GM19372 (cell line): ENCODE measurements around the gene MATN1.
"Not testable (repeated sequence)": the region's sequence is repeated elsewhere in the genome, so short reads cannot be mapped to it uniquely, and the experiment has no call there.

ENCODE experiments used
- ATAC-seq: cut with Tn5 transposase; IDR thresholded peaks from one replicate; pipeline ENCODE4 v1.9.1; 2021; ENCODE audit warnings: mild to moderate bottlenecking, low read depth, moderate library complexity; ENCODE audit not compliant: unreplicated experiment

Gene MATN1, protein sequence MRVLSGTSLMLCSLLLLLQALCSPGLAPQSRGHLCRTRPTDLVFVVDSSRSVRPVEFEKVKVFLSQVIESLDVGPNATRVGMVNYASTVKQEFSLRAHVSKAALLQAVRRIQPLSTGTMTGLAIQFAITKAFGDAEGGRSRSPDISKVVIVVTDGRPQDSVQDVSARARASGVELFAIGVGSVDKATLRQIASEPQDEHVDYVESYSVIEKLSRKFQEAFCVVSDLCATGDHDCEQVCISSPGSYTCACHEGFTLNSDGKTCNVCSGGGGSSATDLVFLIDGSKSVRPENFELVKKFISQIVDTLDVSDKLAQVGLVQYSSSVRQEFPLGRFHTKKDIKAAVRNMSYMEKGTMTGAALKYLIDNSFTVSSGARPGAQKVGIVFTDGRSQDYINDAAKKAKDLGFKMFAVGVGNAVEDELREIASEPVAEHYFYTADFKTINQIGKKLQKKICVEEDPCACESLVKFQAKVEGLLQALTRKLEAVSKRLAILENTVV

DNA sequence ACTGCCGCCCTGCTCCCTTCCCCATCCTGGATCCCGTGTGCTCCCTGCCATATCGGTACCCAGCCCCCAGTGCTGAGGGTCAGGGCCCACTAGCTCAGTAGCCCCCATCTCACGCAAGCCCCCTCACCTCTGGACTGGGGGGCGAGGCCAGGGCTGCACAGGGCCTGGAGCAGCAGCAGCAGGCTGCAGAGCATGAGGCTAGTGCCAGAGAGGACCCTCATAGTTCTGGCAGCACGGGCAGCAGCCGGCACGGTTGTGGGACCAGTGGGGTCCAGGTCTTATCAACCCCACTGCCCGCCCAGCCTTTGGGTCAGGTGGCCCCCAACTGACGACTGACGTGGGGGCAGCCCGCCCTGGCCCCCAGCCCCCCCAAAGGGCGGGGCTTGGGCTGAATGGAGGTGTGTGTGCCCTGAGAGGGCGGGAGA, at the start of gene MATN1:
MATN1 (minus strand) TSS at position 255 of the 425 bp plus-strand sequence; CDS start at position 221, 34 bp downstream.
- no peak for ATAC-seq

DNA sequence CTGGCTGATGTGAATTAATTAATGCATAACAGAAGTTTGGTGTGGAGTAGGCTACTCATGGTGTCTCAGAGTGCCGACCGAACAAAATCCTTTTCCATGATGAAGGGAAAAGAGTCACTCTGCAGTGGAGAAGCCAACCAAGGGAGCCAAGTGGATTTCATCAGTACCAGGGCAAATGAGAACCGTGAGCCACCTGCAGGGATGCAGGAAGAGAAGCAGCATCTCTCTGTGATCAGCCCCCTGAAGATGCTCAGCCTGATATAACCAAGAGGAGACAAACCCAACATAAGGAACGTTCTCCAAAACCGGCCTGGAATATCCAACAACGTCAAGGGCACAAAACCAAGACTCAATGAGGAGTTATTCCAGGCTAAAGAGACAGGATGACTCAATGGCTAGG, 47.6 kb upstream of the MATN1 start:
- ATAC-seq = no peak

DNA sequence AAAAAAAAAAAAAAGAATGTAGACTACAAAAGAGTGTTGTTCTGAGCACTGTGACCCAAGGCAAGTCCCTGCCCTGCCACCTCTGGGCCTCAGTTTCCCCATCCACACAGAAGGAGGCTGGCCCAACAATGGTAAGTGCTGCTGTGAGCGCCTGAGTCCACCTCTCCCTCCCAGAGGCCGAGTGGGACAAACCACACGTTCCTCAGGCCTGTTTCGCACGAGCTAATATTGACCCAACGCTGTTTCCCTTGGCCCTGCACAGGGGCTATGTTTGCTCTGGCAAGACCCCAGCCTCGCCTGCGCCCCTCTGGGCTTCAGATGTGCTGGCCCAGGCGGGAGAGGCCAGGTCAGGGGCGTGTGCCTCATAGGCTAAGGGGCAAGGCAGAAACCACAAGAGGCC, 46.8 kb upstream of the MATN1 start:
- ATAC-seq = no peak

DNA sequence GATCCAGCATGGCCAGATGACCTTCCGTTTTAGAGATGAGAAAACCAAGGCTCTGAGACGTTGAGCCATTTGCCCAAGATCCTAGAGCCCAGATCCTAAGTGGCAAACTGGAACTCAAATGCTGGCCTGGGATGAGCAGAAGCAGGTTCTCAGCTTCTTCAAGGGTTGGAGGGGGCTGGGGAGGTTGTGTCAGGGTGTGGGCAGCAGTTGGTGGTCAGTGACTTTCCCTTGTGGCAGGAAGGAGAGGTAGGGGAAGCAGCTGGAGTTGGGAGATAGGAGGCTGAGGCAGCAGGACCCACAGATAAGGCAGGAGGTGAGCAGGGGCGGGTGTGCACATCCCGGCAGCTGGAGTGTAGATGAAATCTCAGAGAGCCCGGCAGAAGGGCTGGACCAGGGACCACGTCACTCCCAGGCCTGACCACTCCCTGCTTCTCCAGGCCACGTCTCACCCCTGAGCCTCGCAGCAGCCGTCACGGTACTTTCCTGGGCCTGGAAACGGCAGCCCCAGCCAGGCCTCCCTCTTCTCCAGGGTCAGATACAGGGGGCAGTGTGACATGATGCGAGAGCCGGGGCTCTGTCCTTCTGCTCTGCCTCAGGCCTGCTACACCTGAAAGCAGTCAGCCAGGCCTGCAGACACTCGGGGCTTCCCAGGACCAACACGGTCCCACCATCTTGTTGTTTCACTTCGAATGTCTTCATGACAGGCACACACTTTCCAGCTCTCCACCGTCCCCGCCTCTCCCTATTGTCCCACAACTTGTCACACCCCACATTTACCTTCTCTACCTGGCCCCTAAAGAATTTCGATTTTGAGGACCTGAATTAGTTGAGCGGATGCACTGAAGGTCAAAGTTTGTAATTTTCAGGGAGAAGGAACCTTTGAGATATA, 45.7 kb upstream of the MATN1 start:
- no peak for ATAC-seq

DNA sequence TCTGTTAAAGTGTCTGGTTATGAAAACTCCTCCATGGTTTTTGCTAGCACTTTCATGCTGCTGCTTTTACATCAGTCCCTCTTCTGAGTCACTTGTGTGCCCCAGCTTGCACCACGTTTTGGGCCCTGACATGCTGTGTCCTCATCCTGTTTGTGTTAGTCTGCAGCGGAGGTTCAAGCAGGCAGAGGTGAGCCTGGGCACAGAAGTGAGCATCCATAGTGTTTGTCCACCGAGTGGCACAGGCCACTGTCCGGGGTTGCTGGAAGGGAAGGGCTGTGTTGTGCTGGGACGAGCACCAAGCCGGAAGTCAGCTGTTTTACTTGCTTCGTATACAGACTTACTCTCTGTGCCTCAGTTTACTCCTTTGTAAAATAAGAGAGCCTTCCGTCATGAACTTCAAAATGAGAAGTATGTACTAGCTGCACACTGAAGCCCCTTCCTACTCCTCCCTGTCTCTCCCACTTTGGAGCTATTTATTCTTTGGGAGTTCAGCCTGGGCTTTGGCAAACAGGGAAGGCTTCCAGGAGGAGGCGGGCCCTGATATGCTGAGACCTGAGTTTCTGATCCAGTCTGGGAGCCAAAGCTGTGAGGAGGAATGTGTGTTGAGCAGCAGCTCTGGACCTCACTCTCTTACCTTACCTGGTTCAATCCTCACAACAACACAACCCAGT, 44.9 kb upstream of the MATN1 start:
- no peak for ATAC-seq

DNA sequence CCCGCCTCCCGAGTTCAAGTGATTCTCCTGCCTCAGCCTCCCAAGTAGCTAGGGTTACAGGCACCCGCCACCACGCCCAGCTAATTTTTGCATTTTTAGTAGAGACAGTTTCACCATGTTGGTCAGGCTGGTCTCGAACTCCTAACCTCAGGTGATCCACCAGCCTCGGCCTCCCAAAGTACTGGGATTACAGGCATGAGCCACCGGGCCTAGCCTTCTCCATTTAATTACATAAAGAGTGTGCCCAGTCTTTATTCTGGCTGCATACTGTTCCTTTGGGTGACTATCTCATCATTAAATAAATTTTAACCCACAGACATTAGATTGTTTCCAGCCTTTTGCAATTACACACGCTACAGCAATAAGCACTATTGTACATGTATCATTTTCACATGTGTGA, 43.6 kb upstream of the MATN1 start:
- not testable (repeated sequence) for ATAC-seq

DNA sequence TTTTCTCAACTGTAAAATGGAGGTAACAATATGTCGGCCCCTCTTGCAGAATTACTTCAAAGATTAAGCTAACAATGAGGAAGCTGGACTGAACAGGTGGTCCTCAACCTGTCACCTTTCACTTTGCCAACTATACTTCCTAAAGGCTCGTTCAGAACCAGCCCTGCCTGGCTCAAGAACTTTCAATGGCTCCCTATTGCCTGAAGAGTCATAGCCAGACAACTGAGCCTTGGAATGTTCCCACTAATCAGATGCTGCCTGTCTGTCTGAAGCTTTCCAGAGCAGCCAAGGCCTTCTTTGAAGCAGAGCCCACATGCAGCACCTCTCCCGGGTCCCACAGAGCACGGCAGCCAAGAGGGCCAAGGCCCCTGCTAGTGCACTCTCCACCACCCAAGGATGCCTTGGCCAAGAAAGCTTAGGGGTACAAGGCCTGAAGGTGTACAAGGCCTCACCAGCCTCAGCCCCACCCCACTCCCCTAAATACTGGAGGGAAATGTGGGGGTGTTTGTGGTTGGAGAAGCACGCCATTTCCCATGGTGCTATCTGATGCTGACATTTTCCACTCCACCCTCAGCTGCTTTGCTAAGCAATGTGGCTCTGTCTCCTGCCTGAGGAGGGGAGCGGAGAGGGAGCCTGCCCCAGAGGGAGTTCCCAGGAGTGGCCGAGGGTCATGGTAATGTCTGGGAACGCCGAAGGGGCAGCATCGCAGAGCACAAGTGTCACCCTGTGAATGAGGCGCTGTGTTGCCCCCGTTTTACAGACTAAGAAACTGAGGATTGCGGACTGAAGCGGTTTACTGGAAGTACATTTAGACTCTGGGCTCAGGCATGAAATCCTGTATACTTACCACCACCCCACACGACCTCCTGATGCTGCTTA, 42.4 kb upstream of the MATN1 start:
- no peak for ATAC-seq

DNA sequence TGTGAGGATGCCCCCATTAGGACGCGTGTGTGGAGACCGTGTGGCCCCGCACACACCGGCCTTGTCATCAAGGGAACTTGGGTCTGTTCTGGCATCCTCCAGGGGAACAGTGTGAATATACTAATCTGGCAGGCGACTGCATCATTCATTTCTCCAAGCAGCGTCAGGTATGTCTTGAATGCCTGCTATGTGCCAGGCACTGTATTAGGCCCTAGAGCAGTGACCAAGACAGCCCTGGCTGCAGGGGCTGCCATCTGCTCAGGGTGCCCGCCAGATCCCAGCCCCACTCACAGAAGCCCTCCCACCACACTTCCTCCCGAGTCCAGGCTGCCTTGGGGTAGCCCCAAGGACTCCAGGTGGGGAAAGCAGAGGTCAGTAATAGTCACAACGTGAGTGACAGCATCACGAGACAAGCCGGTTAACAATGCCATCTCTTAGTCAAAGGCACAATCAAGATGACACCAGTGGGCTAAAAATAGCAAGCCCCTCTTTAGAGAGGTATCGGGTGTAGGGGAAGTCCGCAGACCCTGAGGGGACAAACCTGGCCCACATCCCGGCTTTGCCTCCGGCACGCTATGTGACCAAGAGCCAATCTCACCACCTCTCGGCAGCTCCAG, 41.7 kb upstream of the MATN1 start:
- ATAC-seq = no peak

DNA sequence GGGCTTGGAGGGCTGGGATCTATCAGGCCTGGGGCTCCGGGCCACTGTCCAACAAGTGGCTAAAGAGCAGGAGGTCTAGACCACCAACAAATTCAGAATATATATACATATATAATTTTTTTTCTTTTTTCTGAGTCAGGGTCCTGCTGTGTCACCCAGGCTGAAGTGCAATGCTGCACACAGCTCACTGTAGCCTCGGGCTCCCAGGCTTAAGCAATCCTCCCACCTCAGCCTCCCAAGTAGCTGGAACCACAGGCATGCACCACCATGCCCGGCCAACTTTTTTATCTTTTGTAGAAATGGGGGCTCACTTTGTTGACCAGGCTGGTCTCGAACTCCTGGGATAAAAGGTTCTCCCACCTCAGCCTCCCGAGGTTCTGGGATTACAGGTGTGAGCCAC, 41.0 kb upstream of the MATN1 start:
- ATAC-seq = no peak

DNA sequence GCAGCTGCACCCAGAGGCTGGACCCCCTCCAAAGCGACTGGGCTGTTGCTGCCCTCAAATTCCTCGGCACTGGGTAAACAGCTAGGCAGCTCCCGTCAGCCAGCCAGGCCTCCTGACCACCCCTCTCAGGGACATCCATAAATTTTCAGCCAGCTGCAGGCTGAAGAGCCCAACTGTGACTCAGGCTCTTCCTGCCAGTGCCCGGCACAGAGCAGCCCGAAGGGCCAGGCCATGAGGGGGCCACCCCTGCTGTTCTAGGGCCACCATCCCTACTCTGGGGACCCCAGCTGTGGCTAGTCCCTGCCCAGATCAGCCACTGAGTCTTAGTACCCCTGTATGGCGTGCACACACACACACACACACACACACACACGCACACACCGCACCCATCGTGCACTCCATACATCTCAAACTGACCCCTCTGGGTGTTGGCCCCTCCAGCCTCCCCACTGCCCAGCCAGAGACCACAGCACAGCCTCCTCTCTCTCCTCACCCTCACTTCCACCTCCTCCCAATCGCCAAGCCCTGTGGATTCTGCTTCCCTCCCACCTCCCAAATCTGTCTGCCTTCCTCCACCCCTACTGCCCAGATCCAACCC, 40.4 kb upstream of the MATN1 start:
- no peak for ATAC-seq

DNA sequence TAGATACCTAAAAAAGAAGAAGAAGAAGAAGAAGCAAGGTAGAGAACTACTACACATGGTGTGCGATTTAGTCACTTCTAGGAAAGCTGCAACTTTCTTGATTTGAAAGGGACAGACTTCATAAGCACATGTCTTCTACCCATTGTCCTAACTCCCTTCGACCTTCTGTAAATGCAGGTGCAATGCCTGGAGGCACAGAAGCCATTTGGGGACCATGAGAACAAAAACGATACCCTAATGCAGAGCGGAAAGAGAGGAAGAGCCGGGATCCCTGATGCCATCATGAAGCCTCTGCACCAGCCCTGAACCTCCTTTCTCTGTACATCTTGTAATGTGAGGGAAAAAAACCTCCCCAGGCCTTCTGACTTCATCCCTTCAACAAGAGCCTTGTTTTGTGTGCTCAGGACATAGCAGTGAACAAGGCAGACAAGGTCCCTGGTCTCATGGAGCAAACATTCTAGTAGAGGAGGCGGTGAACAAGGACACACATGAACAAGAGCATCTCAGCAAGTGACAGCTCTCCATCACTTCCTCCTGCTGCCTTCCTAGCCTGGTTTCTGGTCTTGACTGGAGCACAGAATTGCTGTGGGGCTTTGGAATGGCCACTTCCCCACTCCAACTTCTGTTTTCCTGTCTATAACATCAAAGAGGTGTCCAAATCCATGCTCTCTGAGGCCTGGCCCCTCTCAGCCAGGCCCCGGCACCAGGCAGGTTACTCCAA, 39.7 kb upstream of the MATN1 start:
- ATAC-seq = no peak

DNA sequence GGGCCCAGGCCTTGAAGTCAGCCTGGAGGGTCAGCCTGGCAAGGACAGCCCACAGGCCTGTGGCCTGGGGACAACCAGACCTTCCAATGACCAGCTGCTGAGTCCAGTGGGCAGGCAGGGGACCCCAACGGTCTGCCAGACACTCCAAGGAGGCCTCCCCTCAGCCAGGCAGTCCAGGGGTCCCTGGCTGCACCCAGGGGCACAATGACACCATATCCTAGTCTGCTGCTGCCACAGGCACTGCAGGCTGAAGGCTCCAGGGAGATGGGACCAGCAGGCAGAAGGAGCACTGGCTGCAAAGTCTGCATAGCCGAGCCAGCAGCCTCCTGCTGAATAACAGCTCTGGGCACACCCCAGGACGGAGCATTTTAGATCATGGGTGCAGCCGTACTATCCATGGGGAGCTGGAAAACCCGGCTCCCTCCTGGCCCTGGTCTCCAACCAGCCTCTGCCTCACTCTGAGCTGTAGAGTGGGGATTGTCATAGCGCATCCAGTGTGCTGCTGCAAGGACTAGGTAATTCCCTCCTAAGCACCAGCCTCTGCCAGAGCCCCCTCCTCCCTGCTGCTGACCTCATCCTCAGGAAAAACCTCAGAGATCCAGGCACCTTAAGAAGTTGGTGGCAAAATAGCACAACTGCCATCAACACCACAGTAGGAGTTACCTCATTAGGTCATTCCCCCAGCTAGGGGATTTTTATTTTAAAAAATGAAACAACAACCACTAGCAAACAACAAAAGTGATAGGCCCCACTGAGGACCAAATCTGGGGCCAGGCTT, 39.0 kb upstream of the MATN1 start:
- no peak for ATAC-seq

DNA sequence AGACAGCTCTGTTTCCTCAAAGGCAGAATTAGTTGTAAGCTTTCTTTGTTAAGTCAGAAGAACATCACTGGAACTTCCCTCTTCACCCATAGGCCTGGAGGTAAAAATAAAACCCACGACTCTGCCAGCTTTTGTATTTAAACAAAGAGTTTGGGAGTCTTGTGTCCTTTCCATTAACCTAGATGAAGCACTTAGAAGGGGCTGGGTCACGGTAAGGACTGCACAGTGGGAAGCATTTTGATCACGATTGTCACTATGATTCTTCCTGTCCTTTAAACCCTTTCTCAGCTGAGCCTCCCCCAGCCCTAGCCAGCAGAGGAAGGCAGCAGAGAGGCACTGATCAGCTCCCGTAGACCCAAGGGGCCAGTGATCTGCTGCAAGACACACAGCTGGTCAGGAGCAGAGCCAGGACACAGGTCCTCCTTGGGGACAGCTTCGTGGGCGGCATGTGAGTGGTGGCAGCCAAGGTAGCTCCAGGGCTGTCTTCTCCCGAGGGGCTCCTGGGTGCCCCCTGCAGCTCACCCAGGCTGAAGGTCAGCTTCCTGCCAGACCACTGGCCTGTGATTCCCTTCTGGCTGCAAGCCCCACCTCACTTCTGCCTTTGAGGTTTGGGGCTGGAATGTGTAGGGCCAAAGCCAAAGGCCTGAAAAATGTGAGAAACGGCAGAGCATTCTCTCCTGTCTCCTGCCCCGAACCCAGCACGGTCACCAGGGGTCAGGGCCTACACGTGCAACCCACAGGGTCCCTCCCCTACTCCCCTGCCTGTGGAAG, 38.2 kb upstream of the MATN1 start:
- no peak for ATAC-seq

DNA sequence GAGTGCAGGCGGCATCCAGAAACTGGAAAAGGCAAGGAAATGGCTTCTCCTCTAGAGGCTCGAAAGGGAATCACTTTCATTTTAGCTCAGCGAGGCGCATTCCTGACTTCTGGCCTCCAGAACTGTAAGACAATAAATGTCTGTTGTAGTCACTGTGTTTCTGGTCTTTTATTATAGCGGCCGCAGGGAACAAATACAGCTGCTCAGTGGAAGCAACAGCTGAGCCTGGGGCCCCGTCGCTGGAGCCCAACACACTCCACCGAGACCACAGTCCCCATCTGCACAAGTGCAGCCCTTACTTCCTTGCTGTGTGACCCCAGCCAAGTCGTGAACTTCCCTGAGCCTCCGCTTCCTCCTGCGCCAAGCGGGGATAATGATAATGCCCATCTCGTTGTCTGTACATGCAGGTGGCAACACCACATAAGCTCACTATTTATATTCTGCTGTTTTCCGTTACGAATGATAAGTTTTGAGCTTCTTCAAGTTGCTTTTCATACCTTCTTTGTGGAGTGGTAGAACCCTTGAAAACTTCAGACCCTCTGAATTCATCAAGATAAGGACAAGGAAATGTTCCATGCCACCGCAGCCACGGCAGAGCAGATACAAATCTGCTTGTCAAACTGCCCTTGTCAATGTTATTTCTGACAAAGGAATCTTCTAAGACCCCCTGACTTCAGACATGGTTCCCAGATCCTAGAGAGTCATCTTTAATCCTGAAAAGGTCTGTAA, 37.4 kb upstream of the MATN1 start:
- no peak for ATAC-seq

DNA sequence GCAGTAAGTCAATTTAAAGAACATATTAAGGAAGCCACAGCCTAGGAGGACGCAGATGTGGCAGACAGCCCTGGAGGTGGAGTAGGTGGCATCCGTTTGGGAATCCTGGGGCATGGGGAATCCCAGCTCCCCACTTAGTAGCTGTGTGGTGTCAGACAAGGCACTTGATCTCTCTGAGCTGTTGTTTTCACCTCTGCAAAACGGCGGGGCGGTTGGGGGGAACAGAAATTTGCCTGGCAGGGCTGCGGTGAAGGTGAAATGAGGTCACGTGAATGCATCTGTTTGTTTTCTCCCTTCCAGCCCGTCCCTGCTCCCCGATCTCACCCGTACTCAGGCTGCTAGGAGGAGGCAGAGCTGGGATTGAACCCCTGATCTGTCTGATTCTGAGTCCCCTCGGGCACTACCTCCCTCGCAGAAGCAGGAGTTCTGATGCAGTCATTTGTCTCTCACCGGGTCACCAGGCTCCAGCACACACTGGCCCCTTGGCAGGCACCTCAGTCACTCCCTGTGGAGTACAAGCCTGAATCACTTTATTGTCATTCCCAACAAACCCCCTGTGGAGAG, 36.4 kb upstream of the MATN1 start:
- no peak for ATAC-seq

DNA sequence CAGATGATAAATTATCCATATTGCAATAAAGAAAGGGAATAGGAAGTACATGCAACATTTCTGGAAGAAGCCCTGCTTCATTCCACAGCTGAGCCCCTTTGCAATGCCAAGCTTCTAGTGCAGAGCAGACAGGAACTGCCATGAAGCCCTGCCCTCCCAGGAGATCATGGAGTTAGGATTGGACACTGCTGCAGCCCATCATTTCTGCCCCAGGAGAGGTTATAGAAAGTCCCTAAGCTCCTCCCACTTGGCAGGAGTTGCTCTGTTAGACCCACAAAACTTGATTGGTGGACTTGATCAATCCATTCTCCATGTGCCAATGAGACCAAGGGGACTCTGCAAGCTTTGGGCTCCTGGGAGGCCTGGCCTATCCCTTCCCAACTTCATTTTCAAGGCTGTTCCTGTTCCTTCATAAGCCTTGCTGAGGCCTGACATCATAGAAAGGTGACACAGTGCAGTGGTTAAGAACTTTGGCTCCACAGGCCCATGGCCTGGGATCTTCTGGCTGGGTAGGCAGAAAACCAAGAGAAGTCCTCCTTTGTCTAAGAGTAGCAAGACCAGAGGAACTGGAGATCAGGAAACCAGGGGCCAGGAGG, 35.5 kb upstream of the MATN1 start:
- no peak for ATAC-seq
